Cardiac septum (tissue), 1 donor: ENCODE measurements around the gene ANKRD61. TPM values are rescaled to one million over a fixed set of nuclear protein-coding genes. Genes with fewer than 3 reads are reported as not detected.
"Not testable (repeated sequence)": the region's sequence is repeated elsewhere in the genome, so short reads cannot be mapped to it uniquely, and the experiment has no call there.

ENCODE experiments used
- DNase-seq: peaks from one replicate; pipeline ENCODE4 v3.0.0-alpha.2; 2020; ENCODE audit warnings: low spot score
- intact Hi-C: fragments of 100-400 bp; cut with DNase I; formaldehyde crosslinking; loops from one replicate; pipeline ENCODE4 v1.14.0; 2022
- total RNA-seq: library from RNA; stranded (reverse); fragmentation: NEBNext Ultra II Directional; extraction: Animal tissue kit (Norgen Biotek cat#: 25700); gene quantifications from one replicate; pipeline ENCODE4 v1.2.1, GENCODE V29; 2021
- donor health status: DM: no; HTN: no; CAD: no.

The ANKRD61 gene
- total RNA-seq, 1 donor from 2014 or later: not detected

DNA sequence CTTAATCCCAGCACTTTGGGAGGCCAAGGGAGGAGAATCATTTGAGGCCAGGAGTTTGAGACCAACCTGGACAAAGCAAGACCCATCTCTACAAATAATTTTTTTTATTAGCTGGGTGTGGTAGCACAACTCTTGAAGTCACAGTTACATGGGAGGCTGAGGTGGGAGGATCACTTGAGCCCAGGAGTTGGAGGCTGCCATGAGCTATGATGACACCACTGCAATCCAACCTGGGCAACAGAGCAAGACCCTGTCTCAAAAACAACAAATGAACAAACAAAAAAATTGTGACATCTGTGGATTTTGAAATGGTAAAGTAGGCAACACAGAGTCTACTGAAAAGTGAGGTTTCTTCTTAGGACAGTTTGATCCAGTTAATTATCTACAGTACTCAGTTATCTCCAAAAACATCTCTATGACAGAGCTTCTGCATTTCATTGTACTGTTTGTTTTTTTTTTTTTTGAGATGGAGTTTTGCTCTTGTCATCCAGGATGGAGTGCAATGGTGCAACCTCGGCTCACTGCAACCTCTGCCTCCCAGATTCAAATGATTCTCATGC is 3.3 kb upstream of the ANKRD61 start:
- intact Hi-C loops: no loop called here
- DNase-seq: no peak

DNA sequence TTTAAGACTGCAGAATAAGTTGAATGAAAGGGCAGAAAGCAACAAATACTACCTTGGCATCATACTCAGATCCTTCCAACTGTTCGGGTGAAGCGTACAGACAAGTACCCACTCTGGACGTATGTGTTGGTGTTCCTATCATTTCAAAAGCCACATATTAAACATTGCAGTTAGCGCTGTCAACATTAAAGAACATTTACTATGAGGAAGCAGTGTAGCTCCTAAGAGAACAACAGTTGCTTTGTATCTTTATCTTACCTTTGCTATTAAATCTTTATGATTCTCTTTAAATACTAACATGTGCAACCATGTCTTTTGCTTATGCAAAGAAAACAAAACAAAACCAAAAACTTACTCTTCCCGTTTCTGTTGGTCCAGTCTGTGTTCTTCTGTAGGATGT is 2.6 kb upstream of the ANKRD61 start:
- intact Hi-C loops: no loop called here
- DNase-seq: no peak

GRCh38 chr7:6031567-6031966 is 391 bp downstream of the ANKRD61 start:
- no peak for DNase-seq
- intact Hi-C loops: no loop called here

DNA sequence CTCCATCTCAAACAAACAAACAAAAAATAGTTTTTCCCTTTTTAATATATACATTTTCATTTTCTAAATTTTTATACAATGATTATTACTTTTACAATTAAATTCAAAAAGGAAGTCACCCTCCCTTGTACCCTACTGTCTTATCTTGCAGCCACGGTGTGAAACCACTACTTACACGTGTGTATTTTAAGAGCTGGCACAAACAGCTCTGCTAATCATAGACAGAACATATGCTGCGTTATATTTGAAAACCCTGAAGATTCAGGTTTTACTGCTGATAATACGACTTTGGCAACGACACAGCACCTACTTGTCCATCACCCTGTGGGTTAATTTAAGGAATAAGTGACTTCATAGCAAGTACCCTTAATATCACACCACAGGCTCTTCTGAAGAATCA is 991 bp downstream of the ANKRD61 start:
- no peak for DNase-seq
- intact Hi-C loops: no loop called here

DNA sequence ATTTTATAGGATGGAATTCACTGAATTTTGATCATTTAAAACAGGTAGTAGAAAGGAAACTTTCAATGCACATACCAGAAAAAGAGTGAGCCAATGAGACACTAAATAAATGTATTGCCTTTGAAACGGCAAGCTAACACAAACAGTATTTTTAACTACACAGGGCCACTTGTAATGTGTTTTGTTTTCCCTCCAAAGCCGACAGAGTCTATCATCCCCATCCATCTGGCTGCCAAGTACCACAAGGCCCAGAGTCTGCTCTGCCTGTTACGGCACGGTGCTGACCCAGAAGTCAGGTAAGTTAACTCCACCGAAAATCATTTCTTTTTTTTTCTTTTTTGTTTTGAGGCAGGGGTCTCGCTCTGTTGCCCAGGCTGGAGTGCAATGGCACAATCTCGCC is 1.5 kb downstream of the ANKRD61 start:
- intact Hi-C loops: no loop called here
- DNase-seq: no peak

GRCh38 chr7:6035165-6035564 is 4.0 kb downstream of the ANKRD61 start:
- intact Hi-C loops: no loop called here
- DNase-seq: no peak

DNA sequence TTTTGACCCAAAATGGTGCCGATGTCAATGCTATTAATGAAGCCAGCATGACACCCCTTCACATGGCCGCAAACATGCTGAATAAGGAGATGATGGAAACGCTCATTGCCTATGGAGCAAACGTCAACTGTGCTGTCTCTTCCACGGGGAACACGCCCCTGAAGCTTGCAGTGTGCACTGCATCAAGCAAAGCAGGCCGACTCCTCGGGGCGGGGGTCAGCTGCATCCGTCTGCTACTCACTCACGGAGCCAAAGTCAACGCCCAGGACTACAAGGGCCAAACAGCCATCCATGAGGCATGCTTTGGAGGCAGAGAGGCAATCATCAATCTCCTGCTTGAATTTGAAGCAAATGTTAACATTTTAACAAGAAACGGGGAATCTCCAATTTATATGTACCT is 4.5 kb downstream of the ANKRD61 start:
- DNase-seq: no peak
- intact Hi-C loops: no loop called here

DNA sequence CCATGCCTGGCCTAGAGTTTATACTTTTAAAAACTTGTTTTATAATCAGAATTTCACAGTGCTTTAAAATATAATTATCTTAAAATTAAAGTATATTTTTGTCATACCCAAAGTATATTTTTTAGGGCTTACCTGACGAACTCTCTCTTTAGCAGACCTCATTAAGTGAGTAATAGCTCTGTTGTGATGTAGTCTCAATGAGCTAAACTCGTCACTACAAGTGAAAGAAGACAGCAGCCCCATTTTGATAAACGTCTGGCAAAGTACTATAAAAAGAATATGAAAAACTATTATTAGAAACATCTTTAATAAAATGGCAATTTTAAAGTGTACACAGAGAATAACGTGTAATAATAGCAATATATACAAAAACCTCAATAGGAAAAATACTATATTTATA is 18.6 kb downstream of the ANKRD61 start:
- DNase-seq: no peak
- intact Hi-C loops: no loop called here

GRCh38 chr7:6051185-6051584 is 20.0 kb downstream of the ANKRD61 start:
- DNase-seq, intact Hi-C loops: not testable (repeated sequence)

GRCh38 chr7:6056616-6057015 is 25.4 kb downstream of the ANKRD61 start:
- intact Hi-C loops: no loop called here
- no peak for DNase-seq

DNA sequence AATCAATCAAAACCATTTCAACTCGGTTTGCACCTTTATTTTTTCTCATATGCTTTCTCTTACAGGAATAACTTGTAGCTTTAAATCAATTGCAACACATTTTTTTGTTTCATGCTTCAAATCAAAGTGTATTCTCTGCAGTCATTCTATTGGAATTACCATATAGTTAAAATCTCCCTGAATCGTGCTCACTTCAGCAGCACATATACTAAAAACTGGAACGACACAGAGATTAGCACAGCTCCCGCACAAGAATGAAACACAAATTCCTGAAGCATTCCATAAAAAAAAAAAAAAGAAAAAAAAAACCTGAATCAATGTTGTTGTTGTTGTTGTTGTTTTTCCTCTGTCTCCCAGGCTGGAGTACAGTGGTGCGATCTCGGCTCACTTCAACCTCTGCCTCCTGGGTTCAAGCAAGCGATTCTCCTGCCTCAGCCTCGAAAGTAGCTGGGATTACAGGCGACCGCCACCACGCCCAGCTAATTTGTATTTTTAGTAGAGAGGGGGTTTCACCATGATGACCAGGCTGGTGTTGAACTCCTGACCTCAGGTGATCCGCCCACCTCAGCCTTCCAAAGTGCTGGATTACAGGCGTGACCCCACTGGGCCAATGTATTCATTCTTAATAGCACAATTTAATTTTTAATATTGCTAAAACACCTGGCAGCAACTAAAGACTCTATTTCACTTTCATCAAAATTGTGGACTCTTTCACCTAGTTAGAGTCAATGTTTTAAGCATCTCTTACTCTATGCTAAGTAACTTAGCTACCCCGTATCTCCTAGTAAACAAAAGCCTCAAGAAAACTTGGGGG is 26.3 kb downstream of the ANKRD61 start:
- intact Hi-C loops: no loop called here
- no peak for DNase-seq

DNA sequence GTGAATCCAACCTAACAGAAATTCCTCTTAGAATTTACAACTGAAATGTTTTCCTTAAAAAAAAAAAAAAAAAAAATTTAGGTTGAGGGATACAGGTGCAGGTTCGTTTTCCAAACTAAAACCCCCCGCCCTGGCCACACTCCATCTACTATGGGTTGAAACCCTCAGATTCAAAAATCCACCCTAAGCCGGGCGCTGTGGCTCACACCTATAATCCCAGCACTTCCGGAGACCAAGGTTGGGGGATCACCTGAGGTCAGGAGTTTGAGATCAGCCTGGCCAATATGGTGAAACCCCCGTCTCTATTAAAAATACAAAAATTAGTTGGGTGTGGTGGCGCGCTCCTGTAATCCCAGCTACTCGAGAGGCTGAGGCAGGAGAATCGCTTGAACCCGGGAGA is 28.8 kb downstream of the ANKRD61 start:
- intact Hi-C loops, DNase-seq: not testable (repeated sequence)

DNA sequence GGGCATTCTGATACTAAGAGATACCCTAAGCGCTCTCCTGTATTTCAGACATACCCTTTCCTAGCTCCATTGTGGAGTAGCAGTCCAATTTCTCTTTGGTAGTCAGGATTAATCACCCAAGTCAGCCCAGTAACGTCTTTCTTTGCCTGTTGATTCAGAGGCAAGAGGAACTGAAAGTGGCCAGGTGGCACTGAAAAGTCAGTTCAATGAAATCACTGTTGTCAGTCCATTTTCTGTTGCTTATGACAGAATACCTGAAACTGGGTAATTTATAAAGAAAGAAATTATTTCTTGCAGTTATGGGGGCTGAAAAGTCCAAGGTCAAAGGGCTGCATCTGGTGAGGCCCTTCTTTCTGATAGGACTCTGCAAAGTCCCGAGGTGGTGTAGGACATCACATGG is 40.2 kb downstream of the ANKRD61 start:
- intact Hi-C loops: no loop called here
- DNase-seq: no peak

DNA sequence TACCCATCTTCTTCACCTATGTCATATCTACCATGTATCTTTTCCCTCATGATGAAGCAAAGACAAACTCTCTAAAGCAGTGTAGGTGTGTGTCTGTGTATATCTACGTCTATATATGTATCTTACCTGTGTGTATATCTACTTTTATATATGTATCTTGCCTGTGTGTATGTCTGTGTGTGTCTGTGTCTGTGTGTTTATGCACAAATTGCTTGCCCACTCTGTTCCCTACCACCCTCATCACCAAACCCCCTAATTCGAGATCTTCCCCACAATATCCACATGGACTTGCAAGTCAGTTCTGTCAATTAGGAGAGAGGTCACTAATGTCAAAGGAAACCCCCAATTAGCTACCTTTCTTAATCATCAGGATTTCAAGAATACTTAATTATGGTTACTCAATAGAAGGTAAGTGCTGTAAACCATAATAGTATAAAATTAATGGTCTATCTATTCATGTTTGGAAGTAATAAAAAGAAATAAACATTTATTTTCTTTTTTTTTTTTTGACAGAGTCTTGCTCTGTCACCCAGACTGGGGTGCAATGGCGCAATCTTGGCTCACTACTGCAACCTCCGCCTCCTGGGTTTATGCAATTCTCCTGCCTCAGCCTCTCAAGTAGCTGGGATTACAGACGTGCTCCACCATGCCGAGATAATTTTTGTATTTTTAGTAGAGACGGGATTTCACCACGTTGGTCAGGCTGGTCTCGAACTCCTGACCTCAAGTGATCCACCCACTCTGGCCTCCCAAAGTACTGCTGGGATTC is 43.6 kb downstream of the ANKRD61 start:
- intact Hi-C loops: no loop called here
- no peak for DNase-seq

GRCh38 chr7:6078548-6078947 is 47.4 kb downstream of the ANKRD61 start:
- DNase-seq: no peak
- intact Hi-C loops: no loop called here

- intact Hi-C loops, DNase-seq: not testable (repeated sequence)
These were observed 51.9 kb downstream of the ANKRD61 start for GRCh38 chr7:6083047-6083446.

Other genes starting within 250 kb of the ANKRD61 start
- 33.7 TPM for gene RNF216, start 249.7 kb upstream of the ANKRD61 start, total RNA-seq
- not detected for gene OCM, start 150.6 kb upstream of the ANKRD61 start, total RNA-seq
- gene CCZ1, start 132.6 kb upstream of the ANKRD61 start, total RNA-seq: 44.2 TPM
- not detected for gene RSPH10B, start 60.7 kb upstream of the ANKRD61 start, total RNA-seq
- gene PMS2, start 22.3 kb upstream of the ANKRD61 start, total RNA-seq: 4.8 TPM
- gene AIMP2, start 22.1 kb upstream of the ANKRD61 start, total RNA-seq: 42.3 TPM
- 39.6 TPM for gene EIF2AK1, start 27.8 kb downstream of the ANKRD61 start, total RNA-seq
- 5.8 TPM for gene USP42, start 73.6 kb downstream of the ANKRD61 start, total RNA-seq
- 24.9 TPM for gene CYTH3, start 241.2 kb downstream of the ANKRD61 start, total RNA-seq